Mammary microvascular endothelial cell (primary cell): Measurements from ENCODE around the gene OLIG3. TPM values are rescaled to one million over a fixed set of nuclear protein-coding genes. Genes with fewer than 3 reads are reported as not detected.

Source experiments
- total RNA-seq: library from RNA; depleted of rRNA; stranded (reverse); fragments of >200 nt; gene quantifications from 2 replicates; pipeline ENCODE4 v1.2.3, GENCODE V29; 2015

The OLIG3 gene
- not detected in 2 replicates for total RNA-seq

DNA sequence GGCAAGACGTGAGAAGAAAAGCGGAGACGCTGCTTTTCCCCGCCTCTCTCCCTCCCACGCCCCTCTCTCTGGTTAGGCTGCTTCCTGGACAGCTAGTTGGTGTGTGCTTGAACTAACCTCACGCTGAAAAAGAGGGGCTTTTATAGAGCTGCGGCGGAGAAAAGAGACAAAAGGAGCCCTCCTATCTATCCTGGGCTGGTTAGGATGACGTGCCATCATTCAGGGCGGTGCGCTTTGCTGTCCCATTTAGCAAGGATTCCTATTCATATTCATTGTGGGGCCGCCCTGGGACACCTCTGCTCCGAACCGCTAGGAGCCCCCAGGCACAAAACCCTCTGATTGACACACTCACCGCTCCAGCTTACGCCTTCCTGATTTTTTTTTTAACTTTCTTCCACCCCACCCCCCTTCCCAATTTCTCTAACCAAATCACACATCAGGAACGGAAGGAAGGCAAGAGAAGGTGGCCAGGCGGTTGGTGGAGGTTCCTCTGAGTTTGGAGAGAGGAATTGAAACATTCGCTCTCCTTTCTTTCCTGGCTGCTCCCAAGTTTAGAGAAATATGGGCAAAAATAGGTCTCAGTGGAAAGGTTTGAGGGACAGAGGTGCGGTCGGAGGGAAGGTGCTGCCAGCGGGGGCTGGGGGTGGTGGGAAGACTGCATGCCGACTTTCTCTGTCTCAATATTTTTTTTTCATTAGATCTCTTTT lies at the start of gene OLIG3:
Gene OLIG3, minus strand, starts transcription at position 114 of the 707 bp plus-strand sequence. CDS start 224 bp downstream, outside the sequence.

